MCF 10A (cell line): ENCODE results near the gene CPNE4. TPM values are rescaled to one million over a fixed set of nuclear protein-coding genes. Genes with fewer than 3 reads are reported as not detected.

Experiments used
- BruUV-seq: library from RNA; stranded (reverse); fragments of 400-500 nt; replicated peaks from 2 replicates; lab custom pipeline; 2021; lab: Mats Ljungman, UMichigan
- CTCF ChIA-PET: fragments of 300-600 bp; sonication (Branson Sonifier 250); formaldehyde crosslinking; extraction: SDS; loops from one replicate; lab custom pipeline; 2021; ENCODE audit warnings: antibody characterized with exemption, inconsistent platforms; lab: Yijun Ruan, JAX
- POLR2A ChIA-PET: fragments of 300-600, 350-650 bp; sonication (Branson Sonifier 250); formaldehyde crosslinking; extraction: SDS; loops from one replicate; lab custom pipeline; 2020; ENCODE audit warnings: antibody characterized with exemption, inconsistent platforms; lab: Yijun Ruan, JAX
- DNase-seq: peaks from one replicate; pipeline ENCODE4 v3.0.0-alpha.2; 2018; ENCODE audit not compliant: unreplicated experiment
- H3K27ac Mint-ChIP-seq: one replicate; pipeline ENCODE4 v1.8.0; 2022; ENCODE audit warnings: mild to moderate bottlenecking, low read depth, mixed read lengths; ENCODE audit not compliant: unreplicated experiment
- H3K27me3 Mint-ChIP-seq: one replicate; pipeline ENCODE4 v1.8.0; 2022; ENCODE audit warnings: mixed read lengths; ENCODE audit not compliant: insufficient read depth, unreplicated experiment
- H3K36me3 Mint-ChIP-seq: one replicate; pipeline ENCODE4 v1.8.0; 2022; ENCODE audit warnings: mild to moderate bottlenecking, moderate library complexity, mixed read lengths; ENCODE audit not compliant: insufficient read depth, unreplicated experiment
- H3K4me1 Mint-ChIP-seq: one replicate; pipeline ENCODE4 v1.8.0; 2022; ENCODE audit warnings: mixed read lengths; ENCODE audit not compliant: insufficient read depth, unreplicated experiment
- H3K4me3 Mint-ChIP-seq: one replicate; pipeline ENCODE4 v1.8.0; 2022; ENCODE audit warnings: mild to moderate bottlenecking, moderate library complexity, mixed read lengths; ENCODE audit not compliant: unreplicated experiment
- H3K9me3 Mint-ChIP-seq: one replicate; pipeline ENCODE4 v1.8.0; 2022; ENCODE audit warnings: mixed read lengths; ENCODE audit not compliant: unreplicated experiment
- intact Hi-C: fragments of 100-400 bp; cut with micrococcal nuclease; formaldehyde crosslinking; loops from 2 replicates; pipeline ENCODE4 v1.14.1; 2022
- total RNA-seq: library from RNA; stranded (reverse); gene quantifications from 2 replicates; pipeline ENCODE4 v1.2.3, GENCODE V29; 2022
- TF ChIP-seq, protein P1 (sequence below): fragments of 200-600 bp; IDR thresholded peaks from one replicate; pipeline ENCODE4 v1.8.0; 2022; ENCODE audit warnings: antibody characterized with exemption, mild to moderate bottlenecking; ENCODE audit not compliant: unreplicated experiment

The CPNE4 gene
- total RNA-seq, 1 experiment from 2014 or later, result not detected

DNA sequence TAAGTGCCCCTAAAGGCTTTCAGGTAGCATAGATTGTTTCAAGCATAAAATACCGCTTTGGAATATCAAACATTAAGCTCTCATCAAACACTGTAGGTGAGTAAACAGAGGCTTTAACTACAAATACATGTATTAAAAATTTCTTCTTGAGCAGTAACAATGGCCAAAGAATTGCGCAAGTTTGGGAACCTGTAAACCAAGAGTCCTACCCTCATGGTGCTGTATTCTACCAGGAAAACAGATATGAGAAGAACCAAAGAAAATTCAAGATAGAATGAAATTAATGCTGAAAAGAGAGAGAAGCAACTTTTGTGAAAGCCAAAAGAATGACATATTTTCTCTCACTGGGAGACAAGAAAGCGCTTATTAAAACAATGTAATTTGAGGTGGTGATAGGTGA lies 45.5 kb downstream of the CPNE4 start:
- Mint-ChIP-seq H3K4me1 (no peaks in the 10 kb centered on the region), H3K27me3 (no peaks in the 10 kb centered on the region), H3K36me3 (no peaks in the 10 kb centered on the region), H3K9me3 (no peaks in the 10 kb centered on the region), H3K27ac (no peak overlapping the region), H3K4me3 (no peak overlapping the region)
- CTCF ChIA-PET, result no interaction called here
- no TSS peak for BruUV-seq
- POLR2A ChIA-PET, result no interaction called here
- intact Hi-C loops, result no loop called here
- TF ChIP-seq, protein P1, sequence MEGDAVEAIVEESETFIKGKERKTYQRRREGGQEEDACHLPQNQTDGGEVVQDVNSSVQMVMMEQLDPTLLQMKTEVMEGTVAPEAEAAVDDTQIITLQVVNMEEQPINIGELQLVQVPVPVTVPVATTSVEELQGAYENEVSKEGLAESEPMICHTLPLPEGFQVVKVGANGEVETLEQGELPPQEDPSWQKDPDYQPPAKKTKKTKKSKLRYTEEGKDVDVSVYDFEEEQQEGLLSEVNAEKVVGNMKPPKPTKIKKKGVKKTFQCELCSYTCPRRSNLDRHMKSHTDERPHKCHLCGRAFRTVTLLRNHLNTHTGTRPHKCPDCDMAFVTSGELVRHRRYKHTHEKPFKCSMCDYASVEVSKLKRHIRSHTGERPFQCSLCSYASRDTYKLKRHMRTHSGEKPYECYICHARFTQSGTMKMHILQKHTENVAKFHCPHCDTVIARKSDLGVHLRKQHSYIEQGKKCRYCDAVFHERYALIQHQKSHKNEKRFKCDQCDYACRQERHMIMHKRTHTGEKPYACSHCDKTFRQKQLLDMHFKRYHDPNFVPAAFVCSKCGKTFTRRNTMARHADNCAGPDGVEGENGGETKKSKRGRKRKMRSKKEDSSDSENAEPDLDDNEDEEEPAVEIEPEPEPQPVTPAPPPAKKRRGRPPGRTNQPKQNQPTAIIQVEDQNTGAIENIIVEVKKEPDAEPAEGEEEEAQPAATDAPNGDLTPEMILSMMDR, result no peak
- DNase-seq, result no peak

DNA sequence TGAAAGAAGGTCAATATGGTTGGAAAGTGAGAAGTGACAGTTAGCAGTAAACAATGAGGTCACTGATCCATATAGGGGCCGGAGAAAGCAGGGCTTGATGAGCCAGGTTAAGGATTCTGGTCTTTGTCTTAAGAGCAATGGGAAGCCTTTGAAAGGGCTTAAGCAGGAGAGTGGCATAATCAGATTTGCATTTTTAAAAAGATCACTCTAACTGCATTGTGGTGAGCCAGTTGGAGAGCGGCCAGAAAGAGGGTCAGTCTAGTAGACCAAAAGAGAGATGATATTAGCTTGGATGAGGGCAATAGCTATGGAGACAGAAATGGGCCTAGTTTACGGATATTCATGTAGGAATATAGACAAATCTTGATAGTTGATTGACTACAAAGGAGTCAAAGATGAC lies 46.6 kb downstream of the CPNE4 start:
- H3K36me3 Mint-ChIP-seq, result no peaks in the 10 kb centered on the region
- TF ChIP-seq, protein P1, result no peak
- intact Hi-C loops, result no loop called here
- H3K27me3 Mint-ChIP-seq, result no peaks in the 10 kb centered on the region
- no peak overlapping the region for H3K27ac Mint-ChIP-seq
- no peak for DNase-seq
- H3K4me1 Mint-ChIP-seq, result no peaks in the 10 kb centered on the region
- no peak overlapping the region for H3K4me3 Mint-ChIP-seq
- POLR2A ChIA-PET, result no interaction called here
- H3K9me3 Mint-ChIP-seq, result no peaks in the 10 kb centered on the region
- no TSS peak for BruUV-seq
- CTCF ChIA-PET, result no interaction called here

DNA sequence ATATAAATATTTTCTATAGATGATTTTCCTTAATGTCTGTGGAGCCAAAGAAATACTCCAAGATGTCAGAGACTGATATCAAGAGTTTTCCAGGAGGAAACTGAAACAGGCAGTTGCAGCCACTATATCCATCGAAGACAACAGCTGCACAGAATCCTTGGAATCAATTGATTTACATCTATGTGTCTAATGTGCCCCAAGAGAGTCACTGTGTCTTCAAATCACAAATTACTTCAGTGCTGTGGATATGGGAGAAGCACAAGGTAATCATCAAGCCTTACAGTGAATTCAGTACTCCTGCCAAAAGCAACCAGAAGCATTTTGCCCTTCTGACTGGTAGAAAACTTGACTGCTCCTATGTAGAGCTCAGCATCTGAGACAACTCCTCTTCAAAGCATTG lies 51.1 kb downstream of the CPNE4 start:
- Mint-ChIP-seq H3K9me3 (no peaks in the 10 kb centered on the region), H3K4me1 (no peaks in the 10 kb centered on the region), H3K27ac (no peak overlapping the region), H3K36me3 (no peaks in the 10 kb centered on the region), H3K4me3 (no peak overlapping the region), H3K27me3 (no peaks in the 10 kb centered on the region)
- intact Hi-C loops, result no loop called here
- CTCF ChIA-PET, result interaction anchor here (1.4 kb wide), 1 partner anchor 27 kb away, joined by 3 read pairs; no protein-coding TSS in a partner anchor
- POLR2A ChIA-PET, result no interaction called here
- TF ChIP-seq, protein P1, result no peak
- no peak for DNase-seq
- no TSS peak for BruUV-seq

DNA sequence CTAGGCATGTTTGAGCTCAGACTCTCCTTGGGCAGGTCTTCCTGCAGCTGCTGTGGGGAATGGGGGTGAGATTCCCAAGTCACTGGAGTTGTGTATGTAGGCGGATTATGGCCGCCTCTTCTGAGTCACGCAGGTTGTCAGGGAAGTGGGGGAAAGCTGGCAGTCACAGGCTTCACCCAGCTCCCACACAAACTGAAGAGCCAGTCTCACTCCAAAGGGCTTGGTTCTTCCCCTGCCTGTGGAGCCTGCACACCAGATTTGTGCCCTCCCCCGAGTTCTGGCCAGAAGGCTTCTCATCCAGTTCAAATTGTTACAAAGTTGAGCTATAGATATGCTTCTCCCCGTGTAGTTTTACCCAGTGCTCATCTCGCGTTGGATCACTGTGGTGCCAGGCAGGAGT lies 53.5 kb downstream of the CPNE4 start:
- H3K4me1 Mint-ChIP-seq, result no peaks in the 10 kb centered on the region
- ChIA-PET POLR2A (no interaction called here), CTCF (interaction anchor here (0.6 to 0.9 kb wide), 2 partner anchors 508 to 902 kb away, joined by 3 to 4 read pairs; no protein-coding TSS in a partner anchor)
- H3K9me3 Mint-ChIP-seq, result no peaks in the 10 kb centered on the region
- TF ChIP-seq, protein P1, result no peak
- H3K27ac Mint-ChIP-seq, result no peak overlapping the region
- H3K4me3 Mint-ChIP-seq, result no peak overlapping the region
- no TSS peak for BruUV-seq
- DNase-seq, result no peak
- H3K27me3 Mint-ChIP-seq, result no peaks in the 10 kb centered on the region
- no peaks in the 10 kb centered on the region for H3K36me3 Mint-ChIP-seq
- intact Hi-C loops, result no loop called here
